Naive thymus-derived CD8-positive, alpha-beta T cell (primary cell): ENCODE results near the gene HNF4A. TPM values are rescaled to one million over a fixed set of nuclear protein-coding genes. Genes with fewer than 3 reads are reported as not detected.

Experiments
- ATAC-seq, 2 donors: fragments of 150-1000 bp; cut with Tn5 transposase in 1 of 2; sonication (Bioruptor Pico), chemical (Tn5 transposase) in 1 of 2; 1 replicate in 1 of 2; 2 replicates in 1 of 2; pipeline ENCODE4 v1.10.0; 2021; ENCODE audit warnings: mild to moderate bottlenecking in 2 of 2, moderate library complexity in 2 of 2
- POLR2A ChIA-PET: fragments of 350-600 bp; sonication (Branson Sonifier 250); formaldehyde crosslinking; loops from one replicate; lab custom pipeline; 2021; ENCODE audit warnings: antibody characterized with exemption; lab: Charles Lee
- DNase-seq, 10 donors: peaks; one replicate each; pipeline versions ENCODE4 v3.0.0 to v3.0.0-alpha.2; 2020 to 2022
- H3K27ac Mint-ChIP-seq, 10 donors: one replicate each; pipeline ENCODE4 v1.8.0; 2020 to 2022; ENCODE audit warnings: mild to moderate bottlenecking in 10 of 10, mixed read lengths in 10 of 10, moderate library complexity in 4 of 10, inconsistent platforms in 1 of 10
- H3K27me3 Mint-ChIP-seq, 5 donors: one replicate each; pipeline ENCODE4 v1.8.0; 2021 to 2022; ENCODE audit warnings: mixed read lengths in 5 of 5
- H3K36me3 Mint-ChIP-seq, 3 donors: one replicate each; pipeline ENCODE4 v1.8.0; 2020 to 2022; ENCODE audit warnings: mixed read lengths in 3 of 3, mild to moderate bottlenecking in 2 of 3, inconsistent platforms in 1 of 3
- H3K4me1 Mint-ChIP-seq, 4 donors: one replicate each; pipeline ENCODE4 v1.8.0; 2021 to 2022; ENCODE audit warnings: mixed read lengths in 4 of 4
- H3K4me3 Mint-ChIP-seq, 10 donors: one replicate each; pipeline ENCODE4 v1.8.0; 2020 to 2022; ENCODE audit warnings: mild to moderate bottlenecking in 10 of 10, mixed read lengths in 10 of 10, moderate library complexity in 6 of 10, inconsistent platforms in 1 of 10
- H3K9me3 Mint-ChIP-seq, 9 donors: one replicate each; pipeline ENCODE4 v1.8.0; 2020 to 2022; ENCODE audit warnings: mixed read lengths in 9 of 9, mild to moderate bottlenecking in 3 of 9, inconsistent platforms in 1 of 9, moderate library complexity in 1 of 9
- polyA plus RNA-seq, 3 donors: library from polyadenylated mRNA; unstranded; fragments of 300-500 nt; fragmentation: Illumina TruSeq; gene quantifications; one replicate each; pipeline ENCODE4 v1.2.3, GENCODE V29; 2021
- total RNA-seq, 8 experiments: library from RNA in 2 of 8; stranded (reverse) in 2 of 8; gene quantifications; one replicate each; pipeline ENCODE4 v1.2.3 and lab custom pipeline; 2021 to 2026

The HNF4A gene
- total and polyA plus RNA-seq, 5 experiments from 2014 or later, result not detected

DNA sequence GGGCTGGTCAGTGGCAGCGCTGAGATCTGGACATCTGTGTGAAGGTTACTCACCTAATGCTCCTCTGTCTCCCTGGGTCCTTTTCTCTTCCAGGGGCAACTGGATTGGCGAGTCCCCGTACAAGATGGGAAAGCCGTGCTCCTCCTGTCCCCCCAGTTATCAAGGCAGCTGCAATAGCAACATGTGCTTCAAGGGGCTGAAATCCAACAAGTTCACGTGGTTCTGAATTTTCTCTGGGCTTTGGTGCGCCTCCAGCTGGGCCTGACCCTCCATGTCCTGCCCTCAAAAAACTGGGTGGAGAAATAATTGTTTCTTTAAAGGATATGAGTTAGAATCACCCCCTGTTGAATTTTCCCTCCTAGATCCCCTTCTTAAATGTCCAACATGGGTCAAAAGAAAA lies 4.9 kb upstream of the HNF4A start:
- POLR2A ChIA-PET, result no interaction called here
- H3K27me3 Mint-ChIP-seq, result peaks cover 0 to 18% (median 9%) of the 10 kb centered on the region in 5 donors
- H3K9me3 Mint-ChIP-seq, result no peaks in the 10 kb centered on the region

GRCh38 chr20:44354979-44355497 lies 461 bp upstream of the HNF4A start:
- Mint-ChIP-seq H3K9me3 (no peaks in the 10 kb centered on the region), H3K27ac (no peak overlapping the region), H3K4me1 (peaks cover 0 to 4% (median 0%) of the 10 kb centered on the region in 4 donors), H3K4me3 (no peak overlapping the region), H3K36me3 (no peaks in the 10 kb centered on the region), H3K27me3 (peaks cover 2 to 16% (median 10%) of the 10 kb centered on the region in 5 donors)
- DNase-seq, result no peak
- no peak for ATAC-seq
- POLR2A ChIA-PET, result no interaction called here

More for the DNA sequence above, 4.9 kb upstream of the HNF4A start:
- Mint-ChIP-seq H3K36me3 (no peaks in the 10 kb centered on the region), H3K27ac (no peak overlapping the region), H3K4me1 (peaks cover 0 to 4% (median 0%) of the 10 kb centered on the region in 4 donors), H3K4me3 (no peak overlapping the region)
- ATAC-seq (no peak), DNase-seq (no peak)

GRCh38 chr20:44356353-44356723 lies 839 bp downstream of the HNF4A start:
- peaks cover 0 to 4% (median under 1%) of the 10 kb centered on the region in 4 donors for H3K4me1 Mint-ChIP-seq
- POLR2A ChIA-PET, result no interaction called here
- no peaks in the 10 kb centered on the region for H3K9me3 Mint-ChIP-seq
- no peak overlapping the region for H3K27ac Mint-ChIP-seq
- ATAC-seq (no peak), DNase-seq (no peak)
- no peak overlapping the region for H3K4me3 Mint-ChIP-seq
- peaks cover 3 to 18% (median 10%) of the 10 kb centered on the region in 5 donors for H3K27me3 Mint-ChIP-seq
- no peaks in the 10 kb centered on the region for H3K36me3 Mint-ChIP-seq

DNA sequence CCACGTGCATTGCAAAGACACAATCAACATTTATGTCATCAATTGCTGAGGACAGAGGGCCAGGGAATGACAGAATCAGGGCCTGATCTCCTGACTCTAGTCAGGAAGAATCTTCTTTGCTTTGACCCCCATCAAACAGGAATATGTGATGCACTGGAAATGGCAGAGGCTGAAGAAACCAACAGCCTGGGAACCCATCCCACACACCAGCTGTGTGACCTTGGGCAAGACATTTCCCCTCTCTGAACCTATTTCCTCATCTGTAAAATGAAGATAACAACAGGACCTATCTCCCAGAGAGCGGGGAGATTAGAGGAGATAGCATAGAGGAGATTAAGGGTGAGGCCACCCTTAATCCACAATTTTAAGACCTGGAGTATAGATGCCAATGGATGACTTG lies 1.5 kb downstream of the HNF4A start:
- POLR2A ChIA-PET, result no interaction called here
- Mint-ChIP-seq H3K4me1 (peaks cover 0 to 1% (median 0%) of the 10 kb centered on the region in 4 donors), H3K27me3 (peaks cover 3 to 18% (median 10%) of the 10 kb centered on the region in 5 donors), H3K9me3 (no peaks in the 10 kb centered on the region), H3K4me3 (no peak overlapping the region), H3K27ac (no peak overlapping the region), H3K36me3 (no peaks in the 10 kb centered on the region)
- no peak for ATAC-seq
- no peak for DNase-seq

DNA sequence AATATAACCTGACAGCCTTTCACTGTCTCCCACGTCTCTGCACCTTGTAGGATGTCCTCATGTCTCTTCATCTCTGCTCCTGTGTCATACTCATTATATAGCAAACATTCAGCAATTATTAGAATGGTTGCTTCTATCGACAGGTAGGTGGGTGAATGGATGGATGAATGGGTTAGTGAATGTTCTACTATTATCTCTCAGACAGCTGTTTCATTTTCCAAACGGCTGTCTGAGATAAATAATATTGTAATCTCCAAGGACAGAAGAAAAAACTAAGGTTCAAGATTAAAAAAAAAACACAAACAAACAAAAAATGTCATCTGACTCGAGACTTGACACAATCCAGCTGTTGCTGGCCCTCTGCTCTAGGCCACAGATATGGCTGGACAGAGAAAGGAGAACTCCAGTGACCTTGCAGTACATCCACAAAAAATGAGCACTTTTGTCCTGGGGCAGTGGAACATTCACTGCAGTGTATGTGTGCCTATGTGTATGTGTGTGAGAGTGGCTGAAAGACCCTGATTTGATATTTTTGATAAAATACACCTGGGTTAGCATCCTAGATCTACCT lies 2.1 kb downstream of the HNF4A start:
- DNase-seq, result no peak
- Mint-ChIP-seq H3K27me3 (peaks cover 3 to 15% (median 10%) of the 10 kb centered on the region in 5 donors), H3K4me1 (peaks cover 0 to 1% (median 0%) of the 10 kb centered on the region in 4 donors), H3K9me3 (no peaks in the 10 kb centered on the region), H3K36me3 (no peaks in the 10 kb centered on the region), H3K27ac (no peak overlapping the region), H3K4me3 (no peak overlapping the region)
- no peak for ATAC-seq
- POLR2A ChIA-PET, result no interaction called here

GRCh38 chr20:44358776-44359175 lies 3.3 kb downstream of the HNF4A start:
- no peaks in the 10 kb centered on the region for H3K9me3 Mint-ChIP-seq
- ATAC-seq (no peak), DNase-seq (no peak)
- H3K4me1 Mint-ChIP-seq, result peaks cover 0 to 1% (median 0%) of the 10 kb centered on the region in 4 donors
- POLR2A ChIA-PET, result no interaction called here
- H3K36me3 Mint-ChIP-seq, result no peaks in the 10 kb centered on the region
- H3K4me3 Mint-ChIP-seq, result no peak overlapping the region
- peak overlapping the region in 1 of 10 donors; percentile 14 for H3K27ac Mint-ChIP-seq
- peaks cover 3 to 14% (median 10%) of the 10 kb centered on the region in 5 donors for H3K27me3 Mint-ChIP-seq

- no peak for DNase-seq
- H3K27ac Mint-ChIP-seq, result no peak overlapping the region
- H3K4me3 Mint-ChIP-seq, result no peak overlapping the region
- H3K4me1 Mint-ChIP-seq, result peaks cover 0 to 1% (median 0%) of the 10 kb centered on the region in 4 donors
- H3K9me3 Mint-ChIP-seq, result no peaks in the 10 kb centered on the region
- POLR2A ChIA-PET, result no interaction called here
- ATAC-seq, result no peak
- no peaks in the 10 kb centered on the region for H3K36me3 Mint-ChIP-seq
- H3K27me3 Mint-ChIP-seq, result peaks cover 0 to 8% (median 6%) of the 10 kb centered on the region in 5 donors
Observed at GRCh38 chr20:44360221-44360620, 4.7 kb downstream of the HNF4A start.

DNA sequence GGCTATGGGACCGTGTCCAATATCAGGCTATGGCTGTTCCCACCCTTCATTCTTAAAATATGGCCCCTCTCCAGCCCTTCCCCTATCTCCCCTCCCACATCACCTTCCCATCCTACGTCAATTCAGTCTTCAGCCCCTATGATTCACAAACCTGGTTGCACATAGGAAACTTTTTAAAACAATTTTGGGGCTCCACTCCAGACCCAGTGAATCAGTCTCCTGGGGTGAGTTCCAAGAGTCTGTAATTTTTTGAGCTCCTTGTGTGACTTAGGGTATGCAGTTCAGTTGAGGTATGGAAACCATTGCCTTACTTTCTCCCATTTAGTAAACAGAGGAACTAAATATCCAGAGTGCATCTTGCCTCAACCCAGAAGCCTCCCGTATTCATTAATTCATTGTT lies 5.5 kb downstream of the HNF4A start:
- Mint-ChIP-seq H3K4me3 (no peak overlapping the region), H3K9me3 (no peaks in the 10 kb centered on the region), H3K36me3 (no peaks in the 10 kb centered on the region), H3K27ac (no peak overlapping the region), H3K4me1 (peaks cover 0 to 1% (median 0%) of the 10 kb centered on the region in 4 donors), H3K27me3 (peaks cover 0 to 8% (median 6%) of the 10 kb centered on the region in 5 donors)
- ATAC-seq (no peak), DNase-seq (no peak)
- POLR2A ChIA-PET, result no interaction called here

DNA sequence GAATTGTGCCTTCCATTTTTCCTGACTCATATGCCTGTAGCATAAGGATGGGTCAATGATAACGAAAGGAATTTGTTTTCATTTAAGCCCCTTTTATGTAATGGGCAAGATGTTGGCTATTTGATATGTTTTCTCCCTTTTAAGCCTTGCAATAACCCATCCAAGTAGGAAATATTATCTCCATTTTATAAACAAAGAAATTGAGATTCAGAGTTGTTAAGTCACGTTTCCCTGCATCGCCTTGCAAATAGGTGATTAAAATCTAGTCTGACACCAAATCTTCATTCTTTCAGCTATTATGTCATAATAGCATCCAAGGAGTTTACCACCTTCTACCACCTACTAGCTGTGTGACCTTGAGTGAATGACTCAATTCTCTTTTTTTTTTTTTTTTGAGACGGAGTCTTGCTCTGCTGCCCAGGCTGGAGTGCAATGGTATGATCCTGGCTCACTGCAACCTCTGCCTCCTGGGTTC lies 7.0 kb downstream of the HNF4A start:
- DNase-seq (no peak), ATAC-seq (no peak)
- Mint-ChIP-seq H3K27ac (no peak overlapping the region), H3K36me3 (no peaks in the 10 kb centered on the region), H3K4me3 (no peak overlapping the region), H3K27me3 (peaks cover 0 to 8% (median 2%) of the 10 kb centered on the region in 5 donors), H3K9me3 (no peaks in the 10 kb centered on the region), H3K4me1 (peaks cover 0 to 1% (median 0%) of the 10 kb centered on the region in 4 donors)
- POLR2A ChIA-PET, result interaction anchor here (0.7 kb wide), 1 partner anchor 27 kb away, joined by 9 read pairs; no protein-coding TSS in a partner anchor

DNA sequence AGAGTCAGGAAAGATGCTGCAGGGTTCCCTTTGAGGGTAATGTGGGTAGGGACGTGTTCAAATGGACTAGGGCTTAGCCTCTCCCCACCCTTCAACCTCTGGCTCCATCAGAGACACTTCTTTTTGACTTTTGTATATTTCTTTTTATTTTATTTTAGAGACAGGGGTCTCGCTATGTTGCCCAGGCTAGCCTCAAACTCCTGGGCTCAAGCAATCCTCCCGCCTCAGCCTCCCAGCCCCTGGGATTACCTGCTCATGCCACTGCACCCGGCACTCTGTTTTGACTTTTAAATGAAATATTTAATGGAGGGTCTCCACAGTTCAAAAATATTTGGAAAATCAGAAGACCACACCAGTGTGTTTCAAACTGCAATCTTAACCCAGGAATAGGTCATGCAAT lies 8.6 kb downstream of the HNF4A start:
- peaks cover 0 to 1% (median 0%) of the 10 kb centered on the region in 4 donors for H3K4me1 Mint-ChIP-seq
- H3K27me3 Mint-ChIP-seq, result peaks cover 0 to 6% (median 2%) of the 10 kb centered on the region in 5 donors
- no peaks in the 10 kb centered on the region for H3K36me3 Mint-ChIP-seq
- POLR2A ChIA-PET, result no interaction called here
- DNase-seq (no peak), ATAC-seq (no peak)
- no peaks in the 10 kb centered on the region for H3K9me3 Mint-ChIP-seq
- H3K27ac Mint-ChIP-seq, result no peak overlapping the region
- H3K4me3 Mint-ChIP-seq, result no peak overlapping the region

GRCh38 chr20:44364780-44365179 lies 9.3 kb downstream of the HNF4A start:
- H3K27me3 Mint-ChIP-seq, result peaks cover 0 to 6% (median 2%) of the 10 kb centered on the region in 5 donors

DNA sequence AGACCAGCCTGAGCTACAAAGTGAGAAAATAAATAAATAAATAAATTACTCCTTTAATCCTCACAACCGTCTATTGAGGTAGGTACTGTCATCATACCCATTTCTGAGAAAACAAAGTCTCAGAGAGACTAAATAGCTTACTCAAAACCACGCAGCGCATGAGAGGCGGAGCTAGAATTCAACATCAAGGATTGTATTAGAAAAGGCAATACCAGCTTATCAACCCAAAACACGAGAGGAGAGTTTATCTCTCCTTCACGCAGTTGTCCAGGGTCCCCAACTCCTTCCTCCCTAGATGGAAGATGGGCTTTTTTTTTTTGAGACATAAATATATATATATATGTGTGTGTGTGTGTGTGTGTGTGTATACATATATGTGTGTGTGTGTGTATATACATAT lies 12.2 kb downstream of the HNF4A start:
- H3K4me3 Mint-ChIP-seq, result no peak overlapping the region
- DNase-seq (no peak), ATAC-seq (no peak)
- H3K27ac Mint-ChIP-seq, result no peak overlapping the region
- no peaks in the 10 kb centered on the region for H3K36me3 Mint-ChIP-seq
- no peaks in the 10 kb centered on the region for H3K9me3 Mint-ChIP-seq
- H3K27me3 Mint-ChIP-seq, result no peaks in the 10 kb centered on the region
- POLR2A ChIA-PET, result interaction anchor here (0.6 kb wide), 1 partner anchor 173 kb away, joined by 3 read pairs; no protein-coding TSS in a partner anchor
- H3K4me1 Mint-ChIP-seq, result no peaks in the 10 kb centered on the region

More at GRCh38 chr20:44364780-44365179, 9.3 kb downstream of the HNF4A start:
- H3K4me3 Mint-ChIP-seq, result no peak overlapping the region
- H3K36me3 Mint-ChIP-seq, result no peaks in the 10 kb centered on the region
- peak overlapping the region in 1 of 10 donors; percentile 19 for H3K27ac Mint-ChIP-seq
- DNase-seq (no peak), ATAC-seq (no peak)
- H3K4me1 Mint-ChIP-seq, result peaks cover 0 to 1% (median 0%) of the 10 kb centered on the region in 4 donors
- POLR2A ChIA-PET, result interaction anchor here (0.7 kb wide), 1 partner anchor 697 kb away, joined by 3 read pairs; no protein-coding TSS in a partner anchor
- H3K9me3 Mint-ChIP-seq, result no peaks in the 10 kb centered on the region

DNA sequence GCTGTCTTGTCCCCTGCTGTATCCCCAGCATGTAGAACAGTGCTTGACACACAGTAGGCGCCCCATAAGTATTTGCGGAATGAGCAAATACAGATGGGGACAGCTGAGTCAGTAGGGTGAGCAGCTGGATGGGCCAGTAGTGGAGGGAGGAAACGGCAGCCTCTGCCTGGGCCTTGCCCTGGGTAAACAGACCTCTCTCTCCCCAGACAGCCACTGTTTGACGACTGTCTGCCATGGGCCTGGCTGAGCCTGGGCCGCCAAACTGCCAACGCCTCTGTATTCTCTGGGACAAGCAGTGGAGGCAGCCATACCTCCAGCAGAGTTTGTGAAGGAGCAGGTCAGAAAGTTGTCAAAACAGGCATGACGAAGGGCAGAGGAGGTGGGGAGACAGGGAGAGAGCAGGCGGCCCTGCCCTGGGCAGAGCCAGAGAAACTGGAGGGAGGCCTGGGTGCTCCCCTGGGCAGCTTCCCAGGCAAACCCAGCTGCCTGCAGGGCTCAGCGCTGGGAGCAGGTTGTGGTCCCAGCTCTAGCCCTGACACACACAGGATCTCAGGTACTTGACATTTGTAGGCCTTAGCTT lies 15.2 kb downstream of the HNF4A start:
- peak overlapping the region in 1 of 10 donors; percentile 22 for H3K27ac Mint-ChIP-seq
- H3K4me1 Mint-ChIP-seq, result no peaks in the 10 kb centered on the region
- H3K36me3 Mint-ChIP-seq, result no peaks in the 10 kb centered on the region
- H3K27me3 Mint-ChIP-seq, result peaks cover 0 to 4% (median 0%) of the 10 kb centered on the region in 5 donors
- DNase-seq (no peak), ATAC-seq (no peak)
- H3K4me3 Mint-ChIP-seq, result no peak overlapping the region
- H3K9me3 Mint-ChIP-seq, result no peaks in the 10 kb centered on the region
- POLR2A ChIA-PET, result no interaction called here
